Endothelial cell of umbilical vein (primary cell): Measurements from ENCODE around the gene ALDH3A2. TPM values are rescaled to one million over a fixed set of nuclear protein-coding genes. Genes with fewer than 3 reads are reported as not detected.

Experiments
- BruUV-seq: library from RNA; stranded (reverse); fragments of 400-500 nt; replicated peaks from 2 replicates; lab custom pipeline; 2021; lab: Mats Ljungman, UMichigan
- CTCF ChIA-PET: fragments of 300-600, 350-600 bp; sonication (Branson Sonifier 250); formaldehyde crosslinking; loops from one replicate; lab custom pipeline; 2021; ENCODE audit warnings: antibody characterized with exemption, inconsistent platforms; lab: Charles Lee
- POLR2A ChIA-PET: fragments of 300-600, 350-600 bp; sonication (Branson Sonifier 250); formaldehyde crosslinking; loops from one replicate; lab custom pipeline; 2021; ENCODE audit warnings: antibody characterized with exemption, inconsistent platforms; lab: Charles Lee
- DNase-seq: peaks from one replicate; pipeline ENCODE4 v3.0.0-alpha.2; 2011; ENCODE audit warnings: low read depth, low spot score
- FAIRE-seq: peaks from 2 replicates; lab custom pipeline; 2011; peaks lifted over from hg19 to GRCh38; lab: Jason Lieb, UNC
- H2AFZ ChIP-seq: 2 replicates; pipeline ENCODE4 v1.6.0; 2012; ENCODE audit warnings: low read depth, low read length, control low read depth, inconsistent platforms
- H3K27ac ChIP-seq: 2 replicates; pipeline ENCODE4 v1.5.1; 2011; ENCODE audit warnings: low read depth, mild to moderate bottlenecking, control low read depth, low read length, moderate library complexity; ENCODE audit not compliant: insufficient read depth
- H3K27me3 ChIP-seq, 2 experiments: 2 replicates each; pipeline versions ENCODE4 v1.6.0 to v1.6.1; 2011; ENCODE audit warnings: low read length in 2 of 2, mixed read lengths in 1 of 2; ENCODE audit not compliant: control insufficient read depth in 2 of 2, insufficient read depth in 2 of 2
- H3K36me3 ChIP-seq, 2 experiments: 2 replicates in 1 of 2; 3 replicates in 1 of 2; pipeline ENCODE4 v1.5.1; 2011; ENCODE audit warnings: low read length in 2 of 2, mild to moderate bottlenecking in 1 of 2, moderate library complexity in 1 of 2; ENCODE audit not compliant: control insufficient read depth in 2 of 2, insufficient read depth in 2 of 2; ENCODE audit errors: extremely low read depth in 1 of 2
- H3K4me1 ChIP-seq: 3 replicates; pipeline ENCODE4 v1.5.1; 2011; ENCODE audit warnings: mild to moderate bottlenecking, low read length; ENCODE audit not compliant: control insufficient read depth, insufficient read depth; ENCODE audit errors: extremely low read depth
- H3K4me2 ChIP-seq: 2 replicates; pipeline ENCODE4 v1.6.1; 2011; ENCODE audit warnings: low read length, control low read depth, mixed read lengths; ENCODE audit not compliant: insufficient read depth
- H3K4me3 ChIP-seq, 3 experiments: fragments of 200-600 bp in 1 of 3; sonication (generic), shearing (Covaris generic) in 1 of 3; replicated peaks in 1 of 3; 2 replicates each; pipeline ENCODE4 v1.5.1; 2011 to 2016; ENCODE audit warnings: control low read depth in 3 of 3, low read length in 3 of 3, mild to moderate bottlenecking in 2 of 3, inconsistent platforms in 1 of 3, low read depth in 1 of 3, moderate library complexity in 1 of 3; ENCODE audit not compliant: insufficient read depth in 1 of 3
- H3K79me2 ChIP-seq: 2 replicates; pipeline ENCODE4 v1.6.0; 2012; ENCODE audit warnings: low read length, inconsistent platforms; ENCODE audit not compliant: control insufficient read depth, insufficient read depth
- H3K9ac ChIP-seq: replicated peaks from 2 replicates; pipeline ENCODE3; 2011; ENCODE audit warnings: low read length, control low read depth; ENCODE audit not compliant: insufficient read depth; ENCODE audit errors: extremely low read depth
- H3K9me1 ChIP-seq: replicated peaks from 3 replicates; pipeline ENCODE4 v1.6.0; 2011; ENCODE audit warnings: mild to moderate bottlenecking, low read length; ENCODE audit not compliant: control insufficient read depth, insufficient read depth; ENCODE audit errors: extremely low read depth
- H3K9me3 ChIP-seq: replicated peaks from 2 replicates; pipeline ENCODE4 v1.5.1; 2012; ENCODE audit warnings: low read length, inconsistent platforms; ENCODE audit not compliant: control insufficient read depth, insufficient read depth
- H4K20me1 ChIP-seq: replicated peaks from 2 replicates; pipeline ENCODE3; 2011; ENCODE audit warnings: mild to moderate bottlenecking, low read length; ENCODE audit not compliant: control insufficient read depth, insufficient read depth; ENCODE audit errors: extremely low read depth
- EZH2 ChIP-seq: IDR thresholded peaks from 2 replicates; pipeline ENCODE4 v1.6.1; 2012; ENCODE audit warnings: borderline replicate concordance, low read depth, mild to moderate bottlenecking, moderate library complexity, low read length, inconsistent platforms; ENCODE audit not compliant: severe bottlenecking
- FOS ChIP-seq: IDR thresholded peaks from 2 replicates; pipeline ENCODE4 v1.6.1; 2011; ENCODE audit warnings: mild to moderate bottlenecking, low read length, moderate library complexity, borderline replicate concordance; ENCODE audit not compliant: insufficient read depth
- GATA2 ChIP-seq: IDR thresholded peaks from 2 replicates; pipeline ENCODE4 v1.7.0; 2011; ENCODE audit warnings: low read depth, mild to moderate bottlenecking, moderate library complexity, mixed read lengths, low read length; ENCODE audit not compliant: insufficient read length, insufficient read depth
- JUN ChIP-seq: IDR thresholded peaks from 2 replicates; pipeline ENCODE4 v1.6.1; 2011; ENCODE audit warnings: borderline replicate concordance, low read depth; ENCODE audit not compliant: insufficient read length, insufficient read depth
- MYC ChIP-seq: IDR thresholded peaks from one replicate; pipeline ENCODE4 v1.6.1; 2011; ENCODE audit warnings: mild to moderate bottlenecking, low read depth, low read length
- POLR2A ChIP-seq: IDR thresholded peaks from 2 replicates; pipeline ENCODE4 v1.6.1; 2012; ENCODE audit warnings: low read depth, mild to moderate bottlenecking, control low read depth, low read length
- POLR2AphosphoS5 ChIP-seq: IDR thresholded peaks from 2 replicates; pipeline ENCODE4 v1.6.1; 2012; ENCODE audit warnings: low read depth, mild to moderate bottlenecking, control low read depth, low read length, moderate library complexity; ENCODE audit not compliant: insufficient read depth
- dilution Hi-C: fragments of 300-500 bp; cut with MboI; formaldehyde crosslinking; loops from one replicate; pipeline ENCODE4 v1.15.0; 2019; ENCODE audit warnings: low sequenced_read_pairs; ENCODE audit not compliant: extremely low pct_ligation_motif_present
- intact Hi-C: fragments of 100-400 bp; cut with micrococcal nuclease; formaldehyde crosslinking; loops from one replicate; pipeline ENCODE4 v1.10.0; 2022
- polyA plus RNA-seq, 4 experiments: library from polyadenylated mRNA; depleted of rRNA in 3 of 4; stranded (reverse) in 3 of 4; unstranded in 1 of 4; fragments of >200 nt; gene quantifications; 2 replicates each; pipeline versions ENCODE4 v1.2.1 to v1.2.3, GENCODE V29; 2011 to 2012; ENCODE audit warnings: missing spikeins in 1 of 4
- total RNA-seq: library from RNA; stranded (reverse); gene quantifications from 2 replicates; pipeline ENCODE4 v1.2.3, GENCODE V29; 2021
- TF ChIP-seq, protein P1 (sequence below): IDR thresholded peaks from 2 replicates; pipeline ENCODE4 v1.6.1; 2011; ENCODE audit not compliant: insufficient read depth, insufficient read length
- TF ChIP-seq, protein P2 (sequence below), 2 donors: IDR thresholded peaks; 1 replicate in 1 of 2; 2 replicates in 1 of 2; pipeline ENCODE4 v1.5.1; 2011; ENCODE audit warnings: low read length in 2 of 2, mild to moderate bottlenecking in 2 of 2, moderate library complexity in 2 of 2, control low read depth in 1 of 2, inconsistent platforms in 1 of 2, low read depth in 1 of 2; ENCODE audit not compliant: insufficient read depth in 1 of 2; ENCODE audit errors: extremely low read depth in 1 of 2

ALDH3A2 gene
- total and polyA plus RNA-seq, 2 donors (not counting 3 experiments of a cell fraction or from before 2014, with no cell fraction given), result 16.7 to 36.5 TPM

DNA sequence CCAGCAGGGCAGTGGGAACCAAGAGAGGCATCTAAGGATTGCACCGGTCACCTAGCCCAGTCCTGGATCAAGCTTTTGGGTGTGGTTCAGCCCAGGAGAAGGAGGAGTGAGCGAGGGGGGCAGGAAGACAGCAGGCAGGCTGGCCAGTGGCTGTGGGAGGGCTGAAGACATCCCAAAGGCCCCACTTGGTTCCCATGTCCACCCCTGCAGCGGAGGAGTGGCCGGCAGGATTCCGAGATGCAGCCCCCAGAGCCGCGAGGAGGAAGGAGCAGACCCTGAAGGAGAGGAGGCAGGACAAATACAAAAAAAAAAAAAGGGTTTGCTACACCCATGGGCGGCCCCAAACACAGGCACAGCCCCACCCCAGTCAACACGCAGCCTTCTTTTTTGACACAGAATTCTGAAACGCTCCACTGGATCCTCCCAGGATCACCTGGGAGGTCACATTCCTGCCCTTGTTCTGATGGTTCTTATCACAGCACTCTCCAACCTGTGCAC lies 68.9 kb downstream of the ALDH3A2 start:
- BruUV-seq, result no TSS peak
- no peak for FAIRE-seq

More for the DNA sequence above, 68.9 kb downstream of the ALDH3A2 start:
- Histone ChIP-seq H3K9me3 (no peaks in the 10 kb centered on the region), H3K4me2 (no peak overlapping the region), H3K27me3 (no peaks in the 10 kb centered on the region), H4K20me1 (no peaks in the 10 kb centered on the region), H3K9me1 (no peaks in the 10 kb centered on the region), H3K27ac (no peak overlapping the region), H3K9ac (no peak overlapping the region), H3K36me3 (no peaks in the 10 kb centered on the region), H3K4me3 (no peak overlapping the region), H3K4me1 (no peaks in the 10 kb centered on the region), H2AFZ (no peak overlapping the region), H3K79me2 (no peaks in the 10 kb centered on the region)
- TF ChIP-seq FOS, result no peak
- TF ChIP-seq, protein P1, sequence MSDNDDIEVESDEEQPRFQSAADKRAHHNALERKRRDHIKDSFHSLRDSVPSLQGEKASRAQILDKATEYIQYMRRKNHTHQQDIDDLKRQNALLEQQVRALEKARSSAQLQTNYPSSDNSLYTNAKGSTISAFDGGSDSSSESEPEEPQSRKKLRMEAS, result no peak
- no peak for TF ChIP-seq POLR2A
- no peak for TF ChIP-seq POLR2AphosphoS5
- TF ChIP-seq MYC, result no peak
- TF ChIP-seq EZH2, result no peak
- no peak for TF ChIP-seq JUN
- TF ChIP-seq, protein P2, sequence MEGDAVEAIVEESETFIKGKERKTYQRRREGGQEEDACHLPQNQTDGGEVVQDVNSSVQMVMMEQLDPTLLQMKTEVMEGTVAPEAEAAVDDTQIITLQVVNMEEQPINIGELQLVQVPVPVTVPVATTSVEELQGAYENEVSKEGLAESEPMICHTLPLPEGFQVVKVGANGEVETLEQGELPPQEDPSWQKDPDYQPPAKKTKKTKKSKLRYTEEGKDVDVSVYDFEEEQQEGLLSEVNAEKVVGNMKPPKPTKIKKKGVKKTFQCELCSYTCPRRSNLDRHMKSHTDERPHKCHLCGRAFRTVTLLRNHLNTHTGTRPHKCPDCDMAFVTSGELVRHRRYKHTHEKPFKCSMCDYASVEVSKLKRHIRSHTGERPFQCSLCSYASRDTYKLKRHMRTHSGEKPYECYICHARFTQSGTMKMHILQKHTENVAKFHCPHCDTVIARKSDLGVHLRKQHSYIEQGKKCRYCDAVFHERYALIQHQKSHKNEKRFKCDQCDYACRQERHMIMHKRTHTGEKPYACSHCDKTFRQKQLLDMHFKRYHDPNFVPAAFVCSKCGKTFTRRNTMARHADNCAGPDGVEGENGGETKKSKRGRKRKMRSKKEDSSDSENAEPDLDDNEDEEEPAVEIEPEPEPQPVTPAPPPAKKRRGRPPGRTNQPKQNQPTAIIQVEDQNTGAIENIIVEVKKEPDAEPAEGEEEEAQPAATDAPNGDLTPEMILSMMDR (IDR thresholded peaks at IDR 0.05; ENCODE audit: extremely low read depth in 1 of 2, insufficient read depth in 1 of 2, low read depth in 1 of 2, low read length in 2 of 2), result no peak
- TF ChIP-seq GATA2, result no peak
- ChIA-PET POLR2A (no interaction called here), CTCF (interaction anchor here (1.6 kb wide), 1 partner anchor 45 kb away, joined by 4 read pairs; no protein-coding TSS in a partner anchor)
- intact Hi-C loops, result no loop called here
- dilution Hi-C loops, result no loop called here
- DNase-seq, result no peak
